Measurements from ENCODE around the gene GDI1.

Gene GDI1

GRCh38 chrX:154440623-154441357 is 3.8 kb downstream of the GDI1 start:
- peaks cover 47% of the 10 kb centered on the region for H3K79me2 ChIP-seq (ENCODE audit: insufficient read depth, low read length)
- no peak for TF ChIP-seq EZH2phosphoT487 (IDR thresholded peaks at IDR 0.05; ENCODE audit: borderline replicate concordance)
- TF ChIP-seq CTCF (conservative IDR thresholded peaks at IDR 0.05; ENCODE audit: low read length): no peak

GRCh38 chrX:154441564-154441963 is 4.6 kb downstream of the GDI1 start:
- Histone ChIP-seq H3K4me1 (ENCODE audit: insufficient read depth, low read length, poor library complexity, severe bottlenecking) (peaks cover 6% of the 10 kb centered on the region), H3K36me3 (ENCODE audit: insufficient read depth, low read length) (no peaks in the 10 kb centered on the region; the same call in 1 of the 2 replicates), H4K20me1 (ENCODE audit: insufficient read depth, low read length, poor library complexity, severe bottlenecking) (no peaks in the 10 kb centered on the region), H3K9ac (ENCODE audit: low read depth, low read length, poor library complexity, severe bottlenecking) (no peak overlapping the region), H3K9me2 (replicated peaks; ENCODE audit: low read depth, low read length) (no peaks in the 10 kb centered on the region), H3K27me3 (ENCODE audit: insufficient read depth, low read length, poor library complexity, severe bottlenecking) (no peaks in the 10 kb centered on the region), H3K4me3 (ENCODE audit: low read length, poor library complexity, severe bottlenecking) (no peak overlapping the region), H3K9me3 (ENCODE audit: insufficient read depth, low read depth, low read length) (no peaks in the 10 kb centered on the region), H3K4me2 (ENCODE audit: low read depth, low read length, poor library complexity, severe bottlenecking) (no peak overlapping the region), H3F3A (ENCODE audit: low read depth) (no peaks in the 10 kb centered on the region), H3K79me2 (ENCODE audit: insufficient read depth, low read length) (peaks cover 47% of the 10 kb centered on the region), H2AFZ (ENCODE audit: low read length) (no peak overlapping the region)
- TF ChIP-seq EZH2phosphoT487 (IDR thresholded peaks at IDR 0.05; ENCODE audit: borderline replicate concordance) (no peak), CTCF (conservative IDR thresholded peaks at IDR 0.05; ENCODE audit: low read length) (no peak)

More at GRCh38 chrX:154440623-154441357, 3.8 kb downstream of the GDI1 start:
- H3K4me1 ChIP-seq (ENCODE audit: insufficient read depth, low read length, poor library complexity, severe bottlenecking): peaks cover 6% of the 10 kb centered on the region
- H4K20me1 ChIP-seq (ENCODE audit: insufficient read depth, low read length, poor library complexity, severe bottlenecking): no peaks in the 10 kb centered on the region
- no peaks in the 10 kb centered on the region for H3K9me2 ChIP-seq (replicated peaks; ENCODE audit: low read depth, low read length)
- no peak overlapping the region for H2AFZ ChIP-seq (ENCODE audit: low read length)
- no peaks in the 10 kb centered on the region for H3F3A ChIP-seq (ENCODE audit: low read depth)
- H3K9me3 ChIP-seq (ENCODE audit: insufficient read depth, low read depth, low read length): no peaks in the 10 kb centered on the region
- H3K27me3 ChIP-seq (ENCODE audit: insufficient read depth, low read length, poor library complexity, severe bottlenecking): no peaks in the 10 kb centered on the region
- no peak overlapping the region for H3K9ac ChIP-seq (ENCODE audit: low read depth, low read length, poor library complexity, severe bottlenecking)
- H3K4me2 ChIP-seq (ENCODE audit: low read depth, low read length, poor library complexity, severe bottlenecking): no peak overlapping the region
- H3K36me3 ChIP-seq (ENCODE audit: insufficient read depth, low read length): no peaks in the 10 kb centered on the region; the same call in 1 of the 2 replicates
- H3K4me3 ChIP-seq (ENCODE audit: low read length, poor library complexity, severe bottlenecking): no peak overlapping the region

- Histone ChIP-seq H3K79me2 (ENCODE audit: insufficient read depth, low read length) (peaks cover 46% of the 10 kb centered on the region), H3K4me3 (ENCODE audit: low read length, poor library complexity, severe bottlenecking) (no peak overlapping the region), H4K20me1 (ENCODE audit: insufficient read depth, low read length, poor library complexity, severe bottlenecking) (no peaks in the 10 kb centered on the region), H2AFZ (ENCODE audit: low read length) (no peak overlapping the region), H3F3A (ENCODE audit: low read depth) (no peaks in the 10 kb centered on the region), H3K9me2 (replicated peaks; ENCODE audit: low read depth, low read length) (no peaks in the 10 kb centered on the region), H3K4me2 (ENCODE audit: low read depth, low read length, poor library complexity, severe bottlenecking) (no peak overlapping the region), H3K27me3 (ENCODE audit: insufficient read depth, low read length, poor library complexity, severe bottlenecking) (no peaks in the 10 kb centered on the region), H3K4me1 (ENCODE audit: insufficient read depth, low read length, poor library complexity, severe bottlenecking) (peaks cover 6% of the 10 kb centered on the region), H3K9ac (ENCODE audit: low read depth, low read length, poor library complexity, severe bottlenecking) (no peak overlapping the region), H3K36me3 (ENCODE audit: insufficient read depth, low read length) (no peaks in the 10 kb centered on the region; the same call in 1 of the 2 replicates), H3K9me3 (ENCODE audit: insufficient read depth, low read depth, low read length) (no peaks in the 10 kb centered on the region)
- TF ChIP-seq CTCF (conservative IDR thresholded peaks at IDR 0.05; ENCODE audit: low read length) (no peak), EZH2phosphoT487 (IDR thresholded peaks at IDR 0.05; ENCODE audit: borderline replicate concordance) (no peak)
Measured at GRCh38 chrX:154441984-154442707, 5.2 kb downstream of the GDI1 start.
